Measurements from ENCODE around the gene SLAMF8.

GRCh38 chr1:159825564-159825963 lies 1.1 kb upstream of the SLAMF8 start:
- no peak for TF ChIP-seq CTCF (conservative IDR thresholded peaks at IDR 0.05 in 1 of 2, IDR thresholded peaks at IDR 0.05 in 1 of 2; ENCODE audit: extremely low read depth in 1 of 2, insufficient read depth in 1 of 2, low read depth in 1 of 2, low read length in 2 of 2)
- TF ChIP-seq EZH2 (IDR thresholded peaks at IDR 0.05; ENCODE audit: borderline replicate concordance, low read length): no peak

All from mammary epithelial cell (primary cell).